GM21619 (cell line): ENCODE measurements around the gene SLC16A7.
A peak's percentile ranks its signal among the peaks of the same experiment; 100 is the strongest.

Experiments
- ATAC-seq: cut with Tn5 transposase; IDR thresholded peaks from one replicate; pipeline ENCODE4 v1.9.1; 2021; ENCODE audit not compliant: unreplicated experiment

SLC16A7 gene

DNA sequence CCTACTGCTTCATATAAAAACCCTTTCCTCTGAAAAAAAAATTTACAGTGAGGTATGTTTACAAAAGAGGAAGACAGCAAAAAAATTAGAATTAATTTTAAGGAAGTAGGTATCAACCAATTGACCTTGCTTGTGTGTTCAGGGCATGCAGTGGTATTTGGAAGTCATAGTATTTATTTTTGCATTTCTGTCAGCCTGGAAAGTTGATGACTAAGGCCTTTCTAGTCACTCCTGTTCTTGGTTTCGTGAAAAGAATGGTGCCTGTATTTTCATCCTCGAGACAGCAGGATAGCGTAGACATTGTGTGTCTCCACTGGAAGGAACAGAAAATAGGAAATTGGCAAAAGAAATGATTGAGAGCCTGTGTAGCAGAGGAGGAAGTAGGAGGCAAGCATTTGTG is 24.5 kb downstream of the SLC16A7 start:
- no peak for ATAC-seq

DNA sequence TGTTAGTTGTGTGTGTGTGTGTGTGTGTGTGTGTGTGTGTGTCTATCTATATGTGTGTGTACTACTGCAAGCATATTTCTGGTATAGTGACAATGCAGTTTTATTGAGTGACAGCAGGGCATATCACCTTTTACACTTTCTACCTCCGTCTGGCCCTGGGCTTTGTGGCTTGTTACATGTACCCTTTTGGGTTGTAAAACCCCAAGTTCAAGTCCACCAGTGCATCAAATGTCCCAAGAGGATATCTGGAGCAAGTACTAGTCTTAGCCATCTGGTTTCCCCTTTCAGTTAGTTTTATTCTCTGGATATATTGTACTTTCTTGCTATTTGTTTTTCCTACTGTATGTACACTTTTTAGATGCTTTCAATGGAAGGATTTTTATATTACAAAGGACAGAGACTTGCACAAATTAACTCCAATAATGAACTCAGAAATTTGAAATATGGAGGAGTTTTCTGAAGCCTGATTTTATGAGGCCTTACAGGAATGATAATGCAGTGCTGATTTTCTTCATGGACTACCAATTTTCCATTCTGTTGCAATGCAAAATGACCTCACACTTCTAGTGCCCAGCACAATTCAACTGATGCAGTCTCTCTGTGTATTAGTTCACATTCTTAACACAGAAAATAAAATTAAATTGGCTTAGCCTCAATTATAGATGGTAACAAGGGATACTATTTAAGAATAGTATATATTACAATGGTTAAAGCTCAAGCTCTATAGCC is 29.1 kb downstream of the SLC16A7 start:
- no peak for ATAC-seq

DNA sequence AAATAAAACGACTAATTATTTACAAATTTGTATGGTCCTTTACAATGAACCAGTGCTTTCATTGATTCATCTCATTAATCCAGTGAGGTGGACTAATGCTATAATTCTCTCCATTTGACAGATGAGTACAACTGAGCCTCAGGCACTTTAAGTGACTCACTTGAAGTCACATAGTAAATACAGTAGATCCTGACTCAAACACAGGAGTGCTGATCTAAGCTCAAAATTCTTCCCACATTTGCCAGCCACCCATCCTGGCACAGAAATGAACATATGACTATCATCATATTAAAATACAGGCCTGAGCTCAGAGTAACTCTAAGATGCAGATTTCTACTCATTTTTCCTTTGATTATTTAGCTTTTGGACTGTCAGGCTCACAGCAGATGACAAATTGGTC is 30.6 kb downstream of the SLC16A7 start:
- ATAC-seq = no peak

DNA sequence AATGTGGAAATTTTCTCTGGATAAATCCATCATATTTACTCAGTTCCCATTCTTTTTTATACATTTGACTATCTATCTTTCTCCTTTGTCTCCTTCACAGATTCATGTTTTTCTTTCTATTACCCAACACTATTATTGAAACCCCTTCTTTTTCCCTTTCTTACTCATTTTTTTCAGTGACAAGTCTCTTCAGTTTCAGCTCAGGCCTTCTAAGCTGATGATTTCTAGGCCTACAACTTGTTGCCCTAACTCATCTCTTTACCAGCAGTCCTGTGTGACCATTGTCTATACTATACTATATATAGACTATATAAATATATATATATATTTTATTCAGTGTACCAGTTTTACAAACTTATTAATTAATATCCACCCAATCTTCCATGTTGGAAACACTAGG is 31.8 kb downstream of the SLC16A7 start:
- ATAC-seq = peak; percentile 53

DNA sequence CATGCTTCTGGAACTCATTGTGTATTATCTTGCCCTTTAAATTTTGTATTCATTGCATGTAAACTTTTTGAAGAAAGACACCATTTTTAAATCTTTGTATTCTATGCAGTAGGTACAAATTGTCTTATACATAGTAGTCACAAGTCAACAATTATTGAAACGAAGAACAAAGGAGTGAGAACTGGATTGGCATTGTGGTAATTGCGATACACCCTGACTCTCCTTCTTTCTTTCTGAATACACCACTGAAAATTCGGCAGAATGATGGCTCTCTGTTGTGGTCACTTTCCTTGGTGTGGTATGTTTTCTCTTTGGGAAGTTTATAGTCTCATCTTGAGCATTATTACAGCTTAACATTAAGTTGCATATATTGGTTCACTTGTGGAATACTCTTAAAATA is 34.1 kb downstream of the SLC16A7 start:
- no peak for ATAC-seq

DNA sequence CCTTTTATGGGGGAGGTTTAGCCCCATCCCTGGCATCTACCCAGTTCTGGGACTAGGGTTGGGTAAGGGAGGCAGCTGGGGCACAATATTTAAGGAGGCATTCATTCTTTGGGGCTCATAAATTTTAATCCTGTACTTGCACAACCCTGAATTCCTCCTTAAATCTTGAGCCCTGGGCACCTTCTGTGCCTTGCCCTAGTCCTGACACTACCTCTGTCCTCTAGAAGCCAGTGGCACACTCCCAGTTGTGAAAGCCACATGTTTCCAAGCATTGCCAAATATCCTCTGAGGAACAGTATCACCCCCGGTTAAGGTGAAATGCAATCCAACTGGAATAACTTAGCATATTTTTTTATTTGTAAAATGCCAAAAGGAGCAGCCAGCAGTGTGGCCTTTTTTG is 36.6 kb downstream of the SLC16A7 start:
- ATAC-seq = no peak

DNA sequence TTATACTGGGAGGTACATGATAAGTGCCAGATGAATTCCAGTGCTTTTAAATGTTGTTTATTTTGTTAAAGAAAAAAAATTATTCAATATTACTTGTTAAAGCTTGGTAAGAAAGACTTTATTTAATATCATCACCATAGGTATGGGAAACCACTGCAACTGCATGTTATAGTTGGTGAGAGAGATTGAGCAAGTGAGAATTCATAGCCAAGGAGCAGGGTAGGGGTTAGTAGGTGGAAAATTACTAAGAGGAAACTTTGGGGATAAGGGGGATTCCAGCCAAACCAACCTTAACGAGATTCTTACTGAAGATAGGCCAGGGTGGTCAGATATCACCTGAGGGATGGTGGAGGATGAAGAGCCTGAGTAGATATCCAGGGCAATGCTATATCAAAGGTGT is 38.4 kb downstream of the SLC16A7 start:
- ATAC-seq = no peak

DNA sequence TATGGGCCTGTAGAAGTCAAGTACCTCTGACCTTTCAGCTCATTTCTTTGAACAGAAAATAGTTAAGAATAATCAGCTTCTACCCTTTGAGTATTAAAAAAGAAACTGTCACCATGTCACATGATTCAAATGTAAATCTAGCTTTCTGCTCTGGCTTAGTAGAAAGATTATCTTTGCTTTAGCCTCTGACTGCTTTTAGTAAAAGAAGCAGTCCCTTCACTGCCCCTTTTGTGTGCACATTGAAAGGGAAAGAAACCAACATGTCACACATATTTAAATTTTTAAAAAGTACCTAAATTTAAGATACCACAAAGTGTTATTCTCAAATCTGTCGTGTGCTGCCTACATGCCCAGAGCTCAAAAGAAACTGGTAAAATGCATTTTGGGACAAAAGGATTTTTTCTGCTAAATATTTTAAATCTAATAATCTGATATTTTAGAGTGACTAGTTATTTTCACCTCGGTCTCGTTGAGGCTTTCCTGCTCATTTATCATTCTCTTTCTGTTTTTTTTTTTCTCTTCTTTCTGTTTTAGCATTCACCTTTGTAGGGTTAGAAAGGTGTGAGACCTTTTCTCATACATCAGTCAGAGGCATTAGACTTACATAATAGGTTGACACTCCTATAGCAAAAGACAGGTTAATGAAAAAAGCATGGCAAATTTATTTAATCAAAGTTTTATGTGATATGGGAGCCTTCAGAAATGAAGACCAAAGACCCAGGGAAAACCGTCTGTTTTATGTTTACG is 41.3 kb downstream of the SLC16A7 start:
- ATAC-seq = peak; percentile 73

DNA sequence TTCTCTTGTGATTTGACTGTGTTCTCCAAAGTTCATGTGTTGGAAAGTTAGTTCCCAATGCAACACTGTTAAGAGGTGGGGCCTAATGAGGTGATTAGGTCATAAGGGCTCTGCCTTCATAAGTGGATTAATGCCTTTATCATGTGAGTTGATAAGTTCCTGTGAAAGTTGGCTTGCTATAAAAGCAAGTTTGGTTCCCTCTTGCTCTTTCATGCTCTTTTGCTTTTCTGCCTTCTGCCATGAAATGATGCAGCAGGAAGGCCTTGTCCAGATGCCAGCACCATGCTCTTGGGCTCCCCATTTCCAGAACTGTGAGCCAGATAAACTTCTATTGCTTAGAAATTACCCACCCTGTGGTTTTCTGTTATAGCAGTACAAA is 41.9 kb downstream of the SLC16A7 start:
- no peak for ATAC-seq

DNA sequence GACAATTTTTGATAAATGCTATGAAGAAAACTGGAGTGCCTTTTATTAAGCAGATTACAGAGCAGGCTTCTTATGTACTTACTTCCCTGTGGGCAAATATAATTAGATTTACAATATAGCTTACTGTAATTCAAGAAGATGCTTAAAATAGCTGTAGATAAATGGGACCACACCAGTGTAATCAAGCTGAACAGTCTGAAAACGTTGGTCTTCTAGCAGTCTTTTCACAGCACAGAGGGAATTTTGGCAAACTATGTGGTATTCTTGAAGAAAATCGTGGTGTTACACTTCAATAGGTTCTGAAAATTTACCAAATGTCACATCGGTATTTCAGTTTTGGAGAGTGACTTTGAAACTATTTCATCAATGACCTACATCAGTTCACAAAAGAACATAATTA is 47.7 kb downstream of the SLC16A7 start:
- no peak for ATAC-seq

DNA sequence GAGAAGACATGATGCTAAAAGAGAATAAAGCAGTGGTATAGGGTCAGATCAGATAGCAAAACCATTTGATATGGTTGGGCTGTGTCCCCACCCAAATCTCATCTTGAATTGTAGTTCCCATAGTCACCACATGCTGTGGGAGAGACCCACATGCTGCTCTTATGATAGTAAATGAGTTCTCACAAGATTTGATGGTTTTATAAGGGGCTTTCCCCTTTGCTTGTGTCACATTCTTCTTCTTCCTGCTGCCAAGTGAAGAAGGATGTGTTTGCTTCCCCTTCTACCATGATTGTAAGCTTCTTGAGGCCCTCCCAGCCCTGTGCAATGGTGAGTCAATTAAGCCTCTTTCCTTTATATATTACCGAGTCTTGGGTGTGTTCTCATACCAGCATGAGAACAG is 49.4 kb downstream of the SLC16A7 start:
- ATAC-seq = no peak

DNA sequence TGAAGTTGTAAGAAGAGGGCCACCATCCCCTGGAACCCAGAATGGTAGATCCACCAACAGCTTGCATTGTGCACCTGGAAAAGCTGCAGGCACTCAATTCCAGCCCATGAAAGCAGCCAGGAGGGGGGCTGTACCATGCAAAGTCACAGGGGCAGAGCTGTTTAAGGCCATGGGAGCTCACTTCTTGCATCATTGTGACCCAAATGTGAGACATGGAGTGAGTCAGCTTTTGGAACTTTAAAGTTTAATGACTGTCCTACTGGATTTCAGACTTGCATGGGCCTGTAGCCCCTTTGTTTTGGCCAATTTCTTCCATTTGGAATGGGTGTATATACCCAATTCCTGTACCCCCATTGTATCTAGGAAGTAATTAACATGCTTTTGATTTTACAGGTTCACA is 50.8 kb downstream of the SLC16A7 start:
- no peak for ATAC-seq

DNA sequence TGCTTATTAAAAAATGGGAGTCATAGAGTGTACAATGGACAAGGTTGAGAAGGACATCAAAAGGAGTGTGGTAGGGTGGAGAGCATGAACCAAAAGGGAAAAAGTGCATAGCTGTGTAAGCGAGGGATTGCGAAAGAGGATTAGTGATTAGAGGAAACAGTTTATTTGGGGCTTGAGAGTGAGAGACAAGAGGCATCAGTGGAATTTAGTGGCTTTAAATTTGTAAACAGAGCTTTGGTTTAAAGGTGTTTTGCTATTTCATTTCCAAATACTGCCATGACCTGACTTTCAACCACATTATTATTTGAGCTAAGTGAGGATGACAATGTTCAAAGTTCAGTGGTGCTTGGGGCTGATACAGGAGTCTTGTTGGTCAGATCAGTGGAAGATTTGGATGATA is 53.4 kb downstream of the SLC16A7 start:
- ATAC-seq = no peak

DNA sequence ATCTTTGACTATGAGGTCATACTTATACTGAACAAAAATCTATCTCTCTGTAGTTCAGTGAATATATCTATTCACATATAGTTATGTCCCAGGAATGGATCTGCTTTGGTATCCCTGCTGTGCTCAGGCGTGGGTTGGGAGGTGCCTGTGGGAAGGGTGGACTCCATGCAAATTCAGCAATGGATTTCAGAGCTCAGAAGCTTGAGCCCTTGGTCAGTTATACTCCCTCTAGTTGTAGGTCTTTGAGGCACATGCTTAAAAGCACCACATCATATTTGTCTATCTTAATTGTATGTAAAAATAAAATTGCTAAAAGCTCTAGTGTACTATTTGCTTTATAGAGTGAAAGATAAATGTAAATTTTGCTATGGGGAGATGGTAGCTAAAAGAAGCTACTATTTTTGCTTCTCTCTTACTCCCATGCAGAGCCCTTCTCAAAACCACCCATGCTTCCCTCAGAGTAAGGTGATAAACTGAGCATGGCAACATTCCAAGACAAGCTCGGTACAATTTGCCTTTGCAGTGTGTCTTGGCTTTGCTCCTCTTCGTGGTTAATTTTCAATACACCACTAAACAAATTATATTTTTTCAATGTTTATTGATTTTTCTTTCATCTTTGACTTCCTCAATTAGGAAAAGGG is 54.9 kb downstream of the SLC16A7 start:
- no peak for ATAC-seq

DNA sequence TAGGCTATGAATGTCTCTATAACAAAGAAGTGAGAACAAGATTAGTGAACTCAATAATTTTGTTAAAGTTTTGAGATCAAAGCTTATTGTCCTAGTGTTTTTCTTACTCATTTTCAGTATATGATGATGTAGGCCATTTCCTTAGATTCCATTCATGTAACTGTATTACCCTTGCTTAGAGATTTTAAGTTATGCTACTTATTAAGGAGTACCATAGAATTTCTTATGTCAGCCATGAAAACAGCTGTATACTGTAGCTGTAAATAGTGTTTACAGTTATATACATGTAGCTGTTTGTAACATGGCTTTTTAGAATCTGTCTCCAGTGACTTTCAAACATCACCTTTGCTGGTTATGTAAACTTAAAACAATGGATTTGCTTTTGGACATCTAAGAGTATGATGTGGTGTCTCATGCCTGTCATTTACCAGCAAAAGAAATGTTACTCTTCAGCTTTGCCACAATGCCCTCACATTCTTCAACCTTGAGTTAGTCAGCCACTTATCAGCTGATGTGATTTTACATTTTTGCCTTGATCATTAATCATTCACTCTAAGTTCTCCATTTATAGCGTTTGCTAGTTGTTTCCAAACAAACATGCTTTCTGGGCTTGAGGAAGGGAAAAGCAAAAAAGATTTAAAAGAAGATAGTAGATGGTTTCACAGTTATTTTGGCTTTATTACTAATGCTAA is 55.5 kb downstream of the SLC16A7 start:
- no peak for ATAC-seq

DNA sequence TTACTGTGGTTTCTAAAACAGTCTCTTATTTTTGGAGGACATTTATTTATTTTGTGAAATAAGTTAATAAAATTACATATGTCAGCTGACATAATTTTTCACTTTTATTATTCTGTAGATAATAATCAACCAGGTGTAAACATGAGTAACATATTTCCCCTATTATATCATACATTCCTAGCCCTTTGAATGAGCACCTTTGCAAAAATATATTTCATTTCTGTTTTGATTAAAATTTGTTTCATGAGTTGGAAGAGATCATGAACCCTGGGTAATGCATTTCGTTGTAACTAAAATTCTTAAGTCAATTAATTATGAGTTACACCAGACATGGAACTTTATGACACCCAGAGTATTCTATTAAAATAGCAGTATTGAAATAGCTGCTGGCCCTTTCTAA is 56.3 kb downstream of the SLC16A7 start:
- no peak for ATAC-seq

DNA sequence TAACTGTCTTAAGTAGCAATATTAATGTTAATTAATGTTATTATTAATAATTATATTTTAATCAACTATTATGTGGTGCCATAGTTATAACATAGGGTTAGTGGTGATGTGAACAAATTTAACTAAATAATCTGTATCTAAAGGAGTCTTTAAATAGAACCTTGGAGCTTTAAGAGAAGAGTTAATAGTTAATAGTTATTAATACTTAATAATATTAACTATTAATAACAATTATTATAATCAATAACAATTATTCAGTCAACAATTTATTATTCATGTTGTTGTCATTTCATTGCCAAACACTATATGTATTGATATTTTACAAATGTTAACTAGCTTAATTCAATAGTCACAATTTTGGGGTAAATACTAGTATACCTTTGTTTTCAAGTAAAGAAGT is 58.2 kb downstream of the SLC16A7 start:
- no peak for ATAC-seq

DNA sequence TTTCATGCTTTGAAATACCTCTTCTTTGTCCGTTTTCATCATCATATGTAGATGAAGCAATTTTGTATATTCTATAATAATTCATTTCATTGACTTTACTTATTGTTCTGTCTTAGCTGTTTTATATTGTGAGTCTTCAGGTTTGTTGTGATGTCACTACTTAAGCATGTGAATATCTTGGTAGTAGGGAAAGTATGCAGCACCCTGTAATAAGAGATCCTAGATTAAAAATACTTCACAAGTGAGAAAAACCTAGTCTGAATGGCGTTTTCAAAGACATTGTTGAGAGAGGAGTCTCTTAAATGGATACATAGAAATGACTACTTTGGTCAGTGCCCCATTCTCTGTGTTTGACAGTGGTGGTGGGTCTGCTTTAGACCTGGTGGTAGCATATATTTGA is 61.4 kb downstream of the SLC16A7 start:
- no peak for ATAC-seq

DNA sequence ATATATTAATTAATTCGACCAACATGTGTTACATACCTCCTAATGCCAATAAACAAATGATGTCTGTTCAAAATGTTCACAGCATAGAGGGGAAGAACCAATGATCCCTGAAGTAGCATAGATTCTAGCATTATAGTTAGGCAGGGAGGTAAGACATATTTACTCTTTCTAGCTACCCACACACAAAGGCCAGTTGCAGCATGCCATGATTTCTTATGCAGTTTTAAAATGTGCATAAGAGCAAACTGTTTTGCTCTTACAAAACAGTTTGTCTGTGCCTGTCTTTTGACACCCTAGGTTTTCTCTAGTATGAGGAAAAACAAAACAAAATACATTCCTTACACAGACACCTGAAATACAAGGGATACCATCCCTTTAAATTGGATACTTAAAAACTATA is 61.9 kb downstream of the SLC16A7 start:
- no peak for ATAC-seq

DNA sequence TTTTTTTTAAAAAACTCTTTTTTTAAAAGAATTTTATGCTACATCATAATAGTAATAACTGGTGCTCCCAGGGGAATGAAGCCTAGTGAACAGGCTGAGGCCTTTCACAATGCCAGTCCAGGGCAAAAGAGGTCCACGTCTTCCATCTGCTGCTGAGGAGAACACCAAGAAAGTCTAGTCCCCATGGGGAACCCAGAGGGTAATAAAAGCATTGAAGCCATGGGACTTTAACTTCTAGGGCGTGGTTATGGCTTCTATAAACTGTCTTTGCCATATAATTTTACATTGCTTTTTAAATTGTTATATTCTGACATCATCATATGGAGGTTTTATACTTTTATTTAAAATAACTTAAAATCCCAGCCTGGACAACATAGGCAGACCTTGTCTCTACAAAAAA is 64.3 kb downstream of the SLC16A7 start:
- ATAC-seq = no peak

DNA sequence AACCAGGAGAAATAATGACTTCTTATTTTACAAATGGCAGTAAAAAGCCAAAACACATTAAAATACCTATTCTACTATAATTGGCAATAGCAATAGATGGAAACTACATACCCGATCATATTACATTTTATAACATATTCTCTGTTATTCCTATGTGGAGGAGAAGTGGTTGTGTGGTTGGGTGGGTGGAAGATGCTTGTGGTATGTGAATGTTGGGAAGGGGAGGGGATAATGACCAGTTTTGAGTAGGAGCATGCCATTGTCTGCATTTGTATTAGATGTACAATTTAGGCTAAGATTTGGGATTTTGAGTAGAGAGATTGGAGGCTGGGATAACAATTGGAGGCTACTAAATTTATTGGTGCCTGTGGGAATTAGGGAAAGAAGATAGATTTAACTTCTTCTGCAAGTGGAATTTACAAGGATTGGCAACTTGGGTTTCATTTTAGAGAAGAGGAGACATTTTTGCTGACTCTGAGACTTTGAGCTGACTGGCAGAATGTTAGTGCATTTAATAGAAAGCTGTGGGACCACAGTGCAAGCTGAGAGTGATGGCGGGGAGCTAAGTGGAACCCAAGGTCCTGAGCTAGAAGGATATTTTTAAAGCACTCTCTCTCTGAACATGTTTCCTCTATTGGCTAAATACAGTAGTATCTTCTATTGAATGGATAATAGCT is 65.2 kb downstream of the SLC16A7 start:
- ATAC-seq = no peak
